Measurements from ENCODE around the gene ATP13A2.

GRCh38 chr1:17013491-17014320 lies 2.0 kb upstream of the ATP13A2 start:
- no peak for TF ChIP-seq CTCF (conservative IDR thresholded peaks at IDR 0.05; ENCODE audit: low read depth, low read length)
- no peak for TF ChIP-seq EZH2 (IDR thresholded peaks at IDR 0.05; ENCODE audit: borderline replicate concordance, low read depth, low read length, poor library complexity, severe bottlenecking)

Measured in A673 (cell line).